ENCODE results near the gene STAT3. TPM values are rescaled to one million over a fixed set of nuclear protein-coding genes. Genes with fewer than 3 reads are reported as not detected.

STAT3 gene
- total and polyA plus RNA-seq, 2 of the 13 experiments (the other 11 are each of a cell fraction or from before 2014, with no cell fraction given): 61.8 to 62.4 TPM

GRCh38 chr17:42311240-42312034 is 76.8 kb downstream of the STAT3 start (continued):
- TF ChIP-seq NCOA2 (CRISPR knock-in tag; IDR thresholded peaks at IDR 0.05) (peak; percentile 69), SIN3A (IDR thresholded peaks at IDR 0.05; ENCODE audit: borderline replicate concordance, low read depth, low read length) (0 out of 2 replicates have a peak, but pooled peaks have one; percentile 55), SMAD3 (CRISPR knock-in tag; IDR thresholded peaks at IDR 0.05) (peak; percentile 43; the same call in 1 of the 2 replicates), NFIB (CRISPR knock-in tag; IDR thresholded peaks at IDR 0.05; ENCODE audit: borderline replicate concordance) (no peak), ZMYM2 (CRISPR knock-in tag; IDR thresholded peaks at IDR 0.05) (no peak), KLF13 (CRISPR knock-in tag; IDR thresholded peaks at IDR 0.05) (no peak), XRCC5 (optimal IDR thresholded peaks at IDR 0.05; ENCODE audit: low read length) (peak; percentile 49), AKNA (CRISPR knock-in tag; IDR thresholded peaks at IDR 0.05; ENCODE audit: borderline replicate concordance) (no peak), MEIS1 (CRISPR knock-in tag; IDR thresholded peaks at IDR 0.05; ENCODE audit: borderline replicate concordance) (peak; percentile 6; the same call in 1 of the 2 replicates), FOXK1 (CRISPR knock-in tag; IDR thresholded peaks at IDR 0.05; ENCODE audit: borderline replicate concordance, low read depth) (peak; percentile 59; the same call in 1 of the 2 replicates), JDP2 (CRISPR knock-in tag; IDR thresholded peaks at IDR 0.05; ENCODE audit: borderline replicate concordance) (no peak; the same call in 1 of the 2 replicates), PRMT3 (CRISPR knock-in tag; IDR thresholded peaks at IDR 0.05; ENCODE audit: borderline replicate concordance, low read depth) (no peak), ZNF333 (CRISPR knock-in tag; IDR thresholded peaks at IDR 0.05; ENCODE audit: borderline replicate concordance) (peak; percentile 82; the same call in 1 of the 2 replicates), TSC22D2 (CRISPR knock-in tag; IDR thresholded peaks at IDR 0.05; ENCODE audit: borderline replicate concordance) (0 out of 2 replicates have a peak, but pooled peaks have one; percentile 21), HMG20B (CRISPR knock-in tag; conservative IDR thresholded peaks at IDR 0.05) (0 out of 2 replicates have a peak, but pooled peaks have one; percentile 66), ZNF124 (CRISPR knock-in tag; IDR thresholded peaks at IDR 0.05) (peak; percentile 77; the same call in 1 of the 2 replicates)
- TF ChIP-seq, protein P1, sequence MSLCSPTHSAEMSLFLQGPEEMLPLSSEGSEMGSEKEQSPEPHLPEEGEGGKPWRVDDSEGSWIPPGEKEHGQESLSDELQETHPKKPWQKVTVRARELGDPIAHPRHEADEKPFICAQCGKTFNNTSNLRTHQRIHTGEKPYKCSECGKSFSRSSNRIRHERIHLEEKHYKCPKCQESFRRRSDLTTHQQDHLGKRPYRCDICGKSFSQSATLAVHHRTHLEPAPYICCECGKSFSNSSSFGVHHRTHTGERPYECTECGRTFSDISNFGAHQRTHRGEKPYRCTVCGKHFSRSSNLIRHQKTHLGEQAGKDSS (CRISPR knock-in tag; IDR thresholded peaks at IDR 0.05; ENCODE audit: borderline replicate concordance, low read depth): peak; percentile 79; the same call in 1 of the 2 replicates
- TF ChIP-seq, protein P2, sequence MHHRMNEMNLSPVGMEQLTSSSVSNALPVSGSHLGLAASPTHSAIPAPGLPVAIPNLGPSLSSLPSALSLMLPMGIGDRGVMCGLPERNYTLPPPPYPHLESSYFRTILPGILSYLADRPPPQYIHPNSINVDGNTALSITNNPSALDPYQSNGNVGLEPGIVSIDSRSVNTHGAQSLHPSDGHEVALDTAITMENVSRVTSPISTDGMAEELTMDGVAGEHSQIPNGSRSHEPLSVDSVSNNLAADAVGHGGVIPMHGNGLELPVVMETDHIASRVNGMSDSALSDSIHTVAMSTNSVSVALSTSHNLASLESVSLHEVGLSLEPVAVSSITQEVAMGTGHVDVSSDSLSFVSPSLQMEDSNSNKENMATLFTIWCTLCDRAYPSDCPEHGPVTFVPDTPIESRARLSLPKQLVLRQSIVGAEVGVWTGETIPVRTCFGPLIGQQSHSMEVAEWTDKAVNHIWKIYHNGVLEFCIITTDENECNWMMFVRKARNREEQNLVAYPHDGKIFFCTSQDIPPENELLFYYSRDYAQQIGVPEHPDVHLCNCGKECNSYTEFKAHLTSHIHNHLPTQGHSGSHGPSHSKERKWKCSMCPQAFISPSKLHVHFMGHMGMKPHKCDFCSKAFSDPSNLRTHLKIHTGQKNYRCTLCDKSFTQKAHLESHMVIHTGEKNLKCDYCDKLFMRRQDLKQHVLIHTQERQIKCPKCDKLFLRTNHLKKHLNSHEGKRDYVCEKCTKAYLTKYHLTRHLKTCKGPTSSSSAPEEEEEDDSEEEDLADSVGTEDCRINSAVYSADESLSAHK (CRISPR knock-in tag; IDR thresholded peaks at IDR 0.05; ENCODE audit: borderline replicate concordance): no peak
- TF ChIP-seq, protein P3, sequence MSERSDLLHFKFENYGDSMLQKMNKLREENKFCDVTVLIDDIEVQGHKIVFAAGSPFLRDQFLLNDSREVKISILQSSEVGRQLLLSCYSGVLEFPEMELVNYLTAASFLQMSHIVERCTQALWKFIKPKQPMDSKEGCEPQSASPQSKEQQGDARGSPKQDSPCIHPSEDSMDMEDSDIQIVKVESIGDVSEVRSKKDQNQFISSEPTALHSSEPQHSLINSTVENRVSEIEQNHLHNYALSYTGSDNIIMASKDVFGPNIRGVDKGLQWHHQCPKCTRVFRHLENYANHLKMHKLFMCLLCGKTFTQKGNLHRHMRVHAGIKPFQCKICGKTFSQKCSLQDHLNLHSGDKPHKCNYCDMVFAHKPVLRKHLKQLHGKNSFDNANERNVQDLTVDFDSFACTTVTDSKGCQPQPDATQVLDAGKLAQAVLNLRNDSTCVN (CRISPR knock-in tag; IDR thresholded peaks at IDR 0.05; ENCODE audit: borderline replicate concordance): peak; percentile 90
